ENCODE measurements around the gene PDGFC.

Gene PDGFC

DNA sequence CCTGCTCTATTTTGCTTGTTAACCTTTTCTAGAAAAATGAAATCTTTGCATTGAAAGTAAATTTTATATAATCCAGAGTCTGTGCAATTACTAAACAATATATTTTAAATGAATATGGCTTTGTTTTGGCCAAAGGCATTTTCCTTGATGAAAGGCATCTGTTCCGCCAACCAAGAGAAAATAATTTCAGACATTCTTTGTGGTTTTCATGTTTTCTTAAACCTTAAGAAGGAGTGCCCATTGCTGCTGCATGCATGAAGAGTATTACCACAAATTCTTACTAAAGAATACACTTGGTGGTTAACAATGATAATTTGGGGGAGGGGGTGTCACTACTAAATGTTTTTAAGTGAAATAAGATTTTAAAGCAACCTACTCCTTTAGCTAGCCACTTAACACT lies 2.7 kb upstream of the PDGFC start:
- Histone ChIP-seq H3K27me3 (ENCODE audit: control insufficient read depth in 1 of 2, insufficient read depth in 2 of 2, low read length in 2 of 2) (no peaks in the 10 kb centered on the region), H3K4me3 (ENCODE audit: low read length in 2 of 2) (no peak overlapping the region), H3K36me3 (ENCODE audit: control insufficient read depth in 2 of 2, insufficient read depth in 2 of 2, low read length in 2 of 2) (no peaks in the 10 kb centered on the region), H3K27ac (ENCODE audit: low read length) (no peak overlapping the region), H3K9me3 (ENCODE audit: control insufficient read depth in 2 of 2, low read length in 2 of 2) (no peaks in the 10 kb centered on the region), H3K9ac (ENCODE audit: low read length in 2 of 2) (no peak overlapping the region), H3K4me1 (ENCODE audit: control insufficient read depth, insufficient read depth, low read length) (peaks cover 8% of the 10 kb centered on the region)

DNA sequence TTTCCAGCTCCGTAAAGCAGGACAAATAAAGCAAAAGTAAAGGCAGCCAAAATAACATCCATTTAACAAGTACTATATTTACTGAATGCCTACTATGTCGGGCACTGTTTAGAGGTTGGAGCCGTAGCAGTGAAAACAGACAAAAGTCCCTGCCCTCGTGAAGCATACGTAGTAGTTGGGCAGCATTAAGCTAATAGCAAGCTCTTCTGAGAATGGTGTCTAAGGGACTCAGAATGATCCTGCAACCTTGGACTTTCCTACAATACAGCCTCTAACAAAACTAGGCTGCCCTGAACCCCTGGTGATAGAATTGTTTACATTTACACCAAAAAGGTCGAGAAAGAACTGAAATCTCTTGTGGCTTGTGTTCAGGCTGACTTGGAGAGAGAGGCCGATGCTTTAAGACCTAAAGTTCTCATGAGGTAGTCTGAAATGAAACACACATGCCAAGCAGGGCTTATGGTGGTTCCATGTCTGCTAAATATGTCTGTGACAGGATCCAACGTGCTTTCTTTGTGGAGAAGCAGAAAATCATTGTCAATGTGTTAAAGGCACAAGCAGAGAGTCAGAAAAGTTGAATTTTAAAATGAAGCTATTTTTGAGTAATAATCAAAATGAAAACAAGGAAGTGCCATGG lies 898 bp upstream of the PDGFC start:
- Histone ChIP-seq H3K36me3 (ENCODE audit: control insufficient read depth in 2 of 2, insufficient read depth in 2 of 2, low read length in 2 of 2) (no peaks in the 10 kb centered on the region), H3K4me1 (ENCODE audit: control insufficient read depth, insufficient read depth, low read length) (peaks cover 22% of the 10 kb centered on the region), H3K9ac (ENCODE audit: low read length in 2 of 2) (peak overlapping the region; percentile 76 to 83), H3K27ac (ENCODE audit: low read length) (peak overlapping the region; percentile 86), H3K9me3 (ENCODE audit: control insufficient read depth in 2 of 2, low read length in 2 of 2) (no peaks in the 10 kb centered on the region), H3K4me3 (ENCODE audit: low read length in 2 of 2) (peak overlapping the region; percentile 77 to 97), H3K27me3 (ENCODE audit: control insufficient read depth in 1 of 2, insufficient read depth in 2 of 2, low read length in 2 of 2) (no peaks in the 10 kb centered on the region)

DNA sequence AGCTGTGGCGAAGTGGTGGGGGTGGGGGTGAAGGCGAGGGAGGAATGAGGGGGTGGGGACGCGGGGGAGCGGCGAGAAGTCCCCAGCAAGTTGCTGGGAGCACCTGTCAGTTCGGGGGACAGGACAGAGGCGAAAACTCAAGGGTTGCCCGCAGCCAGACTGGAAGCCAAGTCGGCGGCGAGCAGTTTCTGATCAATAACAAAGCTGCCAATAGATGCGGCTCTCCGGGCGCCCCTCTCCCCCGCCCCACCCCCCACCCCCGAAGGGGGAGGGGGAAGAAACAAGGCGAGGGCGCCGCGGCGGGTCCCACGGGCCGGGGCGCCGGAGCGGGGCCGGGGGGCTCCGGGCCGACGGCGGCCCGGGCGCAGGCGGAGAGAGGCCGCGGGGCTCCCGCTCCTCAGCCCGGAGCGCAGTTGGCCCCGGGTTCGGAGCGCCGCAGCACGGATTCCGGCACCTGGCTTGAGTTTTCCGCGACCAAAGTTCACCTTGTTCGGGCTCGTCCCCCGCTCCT lies 379 bp downstream of the PDGFC start:
- Histone ChIP-seq H3K27me3 (ENCODE audit: control insufficient read depth in 1 of 2, insufficient read depth in 2 of 2, low read length in 2 of 2) (no peaks in the 10 kb centered on the region), H3K36me3 (ENCODE audit: control insufficient read depth in 2 of 2, insufficient read depth in 2 of 2, low read length in 2 of 2) (no peaks in the 10 kb centered on the region), H3K4me3 (ENCODE audit: low read length in 2 of 2) (peak overlapping the region; percentile 93 to 97), H3K9ac (ENCODE audit: low read length in 2 of 2) (peak overlapping the region; percentile 83 to 94), H3K9me3 (ENCODE audit: control insufficient read depth in 2 of 2, low read length in 2 of 2) (no peaks in the 10 kb centered on the region), H3K27ac (ENCODE audit: low read length) (peak overlapping the region; percentile 86), H3K4me1 (ENCODE audit: control insufficient read depth, insufficient read depth, low read length) (peaks cover 22% of the 10 kb centered on the region)

- no peaks in the 10 kb centered on the region for H3K27me3 ChIP-seq (ENCODE audit: control insufficient read depth in 1 of 2, insufficient read depth in 2 of 2, low read length in 2 of 2)
- peaks cover 22% of the 10 kb centered on the region for H3K4me1 ChIP-seq (ENCODE audit: control insufficient read depth, insufficient read depth, low read length)
- H3K36me3 ChIP-seq (ENCODE audit: control insufficient read depth in 2 of 2, insufficient read depth in 2 of 2, low read length in 2 of 2), result no peaks in the 10 kb centered on the region
- peak overlapping the region; percentile 93 to 97 for H3K4me3 ChIP-seq (ENCODE audit: low read length in 2 of 2)
- no peaks in the 10 kb centered on the region for H3K9me3 ChIP-seq (ENCODE audit: control insufficient read depth in 2 of 2, low read length in 2 of 2)
- H3K9ac ChIP-seq (ENCODE audit: low read length in 2 of 2), result peak overlapping the region; percentile 83 to 94
- H3K27ac ChIP-seq (ENCODE audit: low read length), result peak overlapping the region; percentile 86
Measured at GRCh38 chr4:156970501-156971164, 966 bp downstream of the PDGFC start.

DNA sequence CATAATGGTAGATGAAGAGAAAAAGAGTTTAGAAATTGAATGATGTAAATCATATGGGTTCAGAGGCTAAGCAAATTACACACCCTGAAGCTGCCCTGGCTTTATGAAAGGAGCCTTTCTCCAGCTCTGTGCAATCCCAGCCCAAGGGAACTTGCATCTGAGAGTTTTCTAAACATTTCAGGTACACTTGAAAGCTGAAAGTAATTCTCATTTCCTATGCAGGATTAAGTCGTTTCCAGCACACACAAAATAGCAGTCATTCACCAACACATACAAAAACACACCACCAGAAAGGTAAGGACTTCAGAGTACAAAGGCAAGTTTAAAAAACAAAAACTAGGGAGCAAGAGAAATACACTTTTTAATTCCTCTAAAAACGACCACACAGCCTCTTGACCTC lies 1.7 kb downstream of the PDGFC start:
- H3K9me3 ChIP-seq (ENCODE audit: control insufficient read depth in 2 of 2, low read length in 2 of 2), result no peaks in the 10 kb centered on the region
- peak overlapping the region; percentile 86 for H3K27ac ChIP-seq (ENCODE audit: low read length)
- no peaks in the 10 kb centered on the region for H3K27me3 ChIP-seq (ENCODE audit: control insufficient read depth in 1 of 2, insufficient read depth in 2 of 2, low read length in 2 of 2)
- H3K9ac ChIP-seq (ENCODE audit: low read length in 2 of 2), result peak overlapping the region; percentile 83 to 94
- H3K4me1 ChIP-seq (ENCODE audit: control insufficient read depth, insufficient read depth, low read length), result peaks cover 22% of the 10 kb centered on the region
- H3K4me3 ChIP-seq (ENCODE audit: low read length in 2 of 2), result peak overlapping the region; percentile 93 to 97
- H3K36me3 ChIP-seq (ENCODE audit: control insufficient read depth in 2 of 2, insufficient read depth in 2 of 2, low read length in 2 of 2), result no peaks in the 10 kb centered on the region

DNA sequence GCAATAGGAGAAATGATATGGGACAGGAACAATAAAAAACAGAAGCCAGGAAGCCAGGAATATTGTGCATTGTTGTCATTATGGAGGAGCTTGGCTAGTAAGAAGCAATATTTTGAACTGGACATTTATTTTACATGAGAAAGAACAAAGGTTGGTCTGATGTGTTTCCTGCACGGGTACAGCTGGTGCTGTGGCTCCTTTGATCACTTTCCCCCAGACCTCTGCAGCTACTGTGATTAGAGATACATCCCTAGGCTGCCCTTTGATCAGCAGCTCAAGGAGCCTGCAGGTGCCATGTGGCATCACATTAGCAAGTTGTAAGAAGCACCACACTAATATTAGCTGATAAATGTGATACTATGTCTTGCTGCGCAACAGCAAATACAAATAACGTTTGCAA lies 2.5 kb downstream of the PDGFC start:
- Histone ChIP-seq H3K27me3 (ENCODE audit: control insufficient read depth in 1 of 2, insufficient read depth in 2 of 2, low read length in 2 of 2) (no peaks in the 10 kb centered on the region), H3K27ac (ENCODE audit: low read length) (peak overlapping the region; percentile 62), H3K4me3 (ENCODE audit: low read length in 2 of 2) (peak overlapping the region; percentile 93 to 97), H3K9me3 (ENCODE audit: control insufficient read depth in 2 of 2, low read length in 2 of 2) (no peaks in the 10 kb centered on the region), H3K4me1 (ENCODE audit: control insufficient read depth, insufficient read depth, low read length) (peaks cover 22% of the 10 kb centered on the region), H3K36me3 (ENCODE audit: control insufficient read depth in 2 of 2, insufficient read depth in 2 of 2, low read length in 2 of 2) (no peaks in the 10 kb centered on the region), H3K9ac (ENCODE audit: low read length in 2 of 2) (peak overlapping the region; percentile 12 to 37)

GRCh38 chr4:156968479-156968984 lies 3.1 kb downstream of the PDGFC start:
- H3K27ac ChIP-seq (ENCODE audit: low read length), result peak overlapping the region; percentile 62
- peak overlapping the region; percentile 93 to 97 for H3K4me3 ChIP-seq (ENCODE audit: low read length in 2 of 2)
- peaks cover 22% of the 10 kb centered on the region for H3K4me1 ChIP-seq (ENCODE audit: control insufficient read depth, insufficient read depth, low read length)
- H3K36me3 ChIP-seq (ENCODE audit: control insufficient read depth in 2 of 2, insufficient read depth in 2 of 2, low read length in 2 of 2), result no peaks in the 10 kb centered on the region
- no peaks in the 10 kb centered on the region for H3K9me3 ChIP-seq (ENCODE audit: control insufficient read depth in 2 of 2, low read length in 2 of 2)
- peak overlapping the region in 1 of 2 donors; percentile 12 for H3K9ac ChIP-seq (ENCODE audit: low read length in 2 of 2)
- H3K27me3 ChIP-seq (ENCODE audit: control insufficient read depth in 1 of 2, insufficient read depth in 2 of 2, low read length in 2 of 2), result no peaks in the 10 kb centered on the region

GRCh38 chr4:156966836-156967235 lies 4.8 kb downstream of the PDGFC start:
- Histone ChIP-seq H3K4me1 (ENCODE audit: control insufficient read depth, insufficient read depth, low read length) (peaks cover 25% of the 10 kb centered on the region), H3K4me3 (ENCODE audit: low read length in 2 of 2) (no peak overlapping the region), H3K9me3 (ENCODE audit: control insufficient read depth in 2 of 2, low read length in 2 of 2) (no peaks in the 10 kb centered on the region), H3K36me3 (ENCODE audit: control insufficient read depth in 2 of 2, insufficient read depth in 2 of 2, low read length in 2 of 2) (no peaks in the 10 kb centered on the region), H3K27me3 (ENCODE audit: control insufficient read depth in 1 of 2, insufficient read depth in 2 of 2, low read length in 2 of 2) (no peaks in the 10 kb centered on the region), H3K9ac (ENCODE audit: low read length in 2 of 2) (no peak overlapping the region), H3K27ac (ENCODE audit: low read length) (no peak overlapping the region)

GRCh38 chr4:156963419-156963818 lies 8.2 kb downstream of the PDGFC start:
- H3K4me1 ChIP-seq (ENCODE audit: control insufficient read depth, insufficient read depth, low read length), result peaks cover 15% of the 10 kb centered on the region
- H3K27me3 ChIP-seq (ENCODE audit: control insufficient read depth in 1 of 2, insufficient read depth in 2 of 2, low read length in 2 of 2), result no peaks in the 10 kb centered on the region
- H3K9me3 ChIP-seq (ENCODE audit: control insufficient read depth in 2 of 2, low read length in 2 of 2), result no peaks in the 10 kb centered on the region
- H3K36me3 ChIP-seq (ENCODE audit: control insufficient read depth in 2 of 2, insufficient read depth in 2 of 2, low read length in 2 of 2), result no peaks in the 10 kb centered on the region
- H3K9ac ChIP-seq (ENCODE audit: low read length in 2 of 2), result no peak overlapping the region
- no peak overlapping the region for H3K4me3 ChIP-seq (ENCODE audit: low read length in 2 of 2)
- peak overlapping the region; percentile 50 for H3K27ac ChIP-seq (ENCODE audit: low read length)

DNA sequence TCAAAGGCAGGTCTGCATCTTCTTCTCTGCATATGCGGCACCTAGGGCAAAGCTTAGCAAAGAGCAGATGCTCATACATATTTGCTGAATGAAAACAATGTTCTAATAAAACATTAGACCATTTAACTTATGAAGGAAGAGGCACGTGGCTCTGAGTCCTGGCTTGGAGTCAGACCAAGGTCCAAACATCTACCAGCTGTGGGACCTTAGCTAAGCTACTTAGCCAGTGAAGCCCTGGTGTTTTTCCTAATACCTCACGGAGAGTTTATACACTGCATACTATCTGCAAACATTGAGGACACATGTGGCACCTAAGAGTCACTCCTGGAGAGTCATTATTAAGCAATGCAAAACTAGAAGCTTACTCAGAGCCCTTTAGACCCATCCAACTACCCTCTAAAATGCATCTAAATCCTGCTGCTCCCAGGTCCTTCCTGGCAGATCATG lies 9.0 kb downstream of the PDGFC start:
- Histone ChIP-seq H3K4me3 (ENCODE audit: low read length in 2 of 2) (peak overlapping the region; percentile 3 to 36), H3K27me3 (ENCODE audit: control insufficient read depth in 1 of 2, insufficient read depth in 2 of 2, low read length in 2 of 2) (no peaks in the 10 kb centered on the region), H3K9me3 (ENCODE audit: control insufficient read depth in 2 of 2, low read length in 2 of 2) (no peaks in the 10 kb centered on the region), H3K9ac (ENCODE audit: low read length in 2 of 2) (peak overlapping the region in 1 of 2 donors; percentile 13), H3K27ac (ENCODE audit: low read length) (peak overlapping the region; percentile 50), H3K4me1 (ENCODE audit: control insufficient read depth, insufficient read depth, low read length) (peaks cover 8% of the 10 kb centered on the region), H3K36me3 (ENCODE audit: control insufficient read depth in 2 of 2, insufficient read depth in 2 of 2, low read length in 2 of 2) (no peaks in the 10 kb centered on the region)

DNA sequence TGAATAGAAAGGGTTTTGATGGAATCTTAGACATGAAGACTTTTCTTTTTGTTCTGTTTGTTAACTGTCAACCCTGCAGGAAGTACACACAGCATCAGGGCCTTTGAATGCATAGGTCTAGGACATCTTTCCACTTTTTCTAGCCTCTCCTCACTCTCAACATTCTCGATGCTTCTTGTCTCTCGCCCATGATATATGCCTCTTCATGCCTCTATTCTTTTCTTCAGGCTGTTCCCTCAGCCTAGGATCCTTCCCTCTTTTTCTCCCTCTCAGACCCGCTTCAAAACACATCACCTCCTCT lies 9.6 kb downstream of the PDGFC start:
- Histone ChIP-seq H3K27me3 (ENCODE audit: control insufficient read depth in 1 of 2, insufficient read depth in 2 of 2, low read length in 2 of 2) (no peaks in the 10 kb centered on the region), H3K27ac (ENCODE audit: low read length) (peak overlapping the region; percentile 50), H3K4me1 (ENCODE audit: control insufficient read depth, insufficient read depth, low read length) (peaks cover 8% of the 10 kb centered on the region)

More for the DNA sequence above, 9.6 kb downstream of the PDGFC start:
- Histone ChIP-seq H3K9me3 (ENCODE audit: control insufficient read depth in 2 of 2, low read length in 2 of 2) (no peaks in the 10 kb centered on the region), H3K9ac (ENCODE audit: low read length in 2 of 2) (no peak overlapping the region), H3K4me3 (ENCODE audit: low read length in 2 of 2) (peak overlapping the region in 1 of 2 donors; percentile 44), H3K36me3 (ENCODE audit: control insufficient read depth in 2 of 2, insufficient read depth in 2 of 2, low read length in 2 of 2) (no peaks in the 10 kb centered on the region)
